Activated CD8-positive, alpha-beta memory T cell treated with anti-CD3 and anti-CD28 coated beads, Interleukin-2, amount 10 ng/mL, durations not matched to agents 7 days and 5 days (primary cell): ENCODE data around the gene EMSY. TPM values are rescaled to one million over a fixed set of nuclear protein-coding genes. Genes with fewer than 3 reads are reported as not detected.

Experiments used
- ATAC-seq: fragments of 150-1000 bp; cut with Tn5 transposase; one replicate; pipeline ENCODE4 v1.10.0; 2021; ENCODE audit warnings: moderate library complexity
- CTCF ChIA-PET: fragments of 350-600 bp; sonication (Branson Sonifier 250); formaldehyde crosslinking; loops from one replicate; lab custom pipeline; 2021; ENCODE audit warnings: antibody characterized with exemption; lab: Charles Lee
- DNase-seq: peaks from one replicate; pipeline ENCODE4 v3.0.0-alpha.2; 2020
- H3K27ac Mint-ChIP-seq: one replicate; pipeline ENCODE4 v1.8.0; 2021; ENCODE audit warnings: mild to moderate bottlenecking, mixed read lengths
- H3K27me3 Mint-ChIP-seq: one replicate; pipeline ENCODE4 v1.8.0; 2021; ENCODE audit warnings: mixed read lengths
- H3K36me3 Mint-ChIP-seq: one replicate; pipeline ENCODE4 v1.8.0; 2021; ENCODE audit warnings: mild to moderate bottlenecking, mixed read lengths
- H3K4me1 Mint-ChIP-seq: one replicate; pipeline ENCODE4 v1.8.0; 2021; ENCODE audit warnings: mixed read lengths
- H3K4me3 Mint-ChIP-seq: one replicate; pipeline ENCODE4 v1.8.0; 2021; ENCODE audit warnings: mild to moderate bottlenecking, moderate library complexity, mixed read lengths
- H3K9me3 Mint-ChIP-seq: one replicate; pipeline ENCODE4 v1.8.0; 2022; ENCODE audit warnings: low read depth, mixed read lengths
- total RNA-seq, 2 experiments: library from RNA; stranded (reverse); gene quantifications; one replicate each; pipeline ENCODE4 v1.2.3, GENCODE V29; 2021

Gene EMSY
- total RNA-seq, 2 experiments from 2014 or later: 34.9 to 42.0 TPM

DNA sequence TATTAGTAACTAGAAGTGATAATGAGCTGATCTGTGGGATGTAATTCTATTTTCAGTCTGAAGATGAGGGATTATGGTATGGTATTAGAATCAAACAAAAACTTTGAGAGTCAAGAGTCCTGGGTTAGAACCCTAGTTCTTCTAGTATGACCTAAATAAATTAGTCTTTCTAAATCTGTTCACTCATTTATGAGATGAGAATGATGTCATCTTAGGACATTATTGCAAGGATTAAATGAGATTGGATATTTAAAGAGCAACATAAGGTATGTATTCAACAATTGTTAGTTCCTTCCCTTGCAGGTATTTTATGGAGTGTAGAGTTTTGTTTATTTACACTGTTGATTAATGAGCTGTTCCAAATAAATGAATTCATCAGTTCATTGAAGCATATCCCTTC is 21.8 kb downstream of the EMSY start:
- H3K4me3 Mint-ChIP-seq: no peak overlapping the region
- no peaks in the 10 kb centered on the region for H3K4me1 Mint-ChIP-seq
- CTCF ChIA-PET: no interaction called here
- H3K27me3 Mint-ChIP-seq: no peaks in the 10 kb centered on the region
- peaks cover 34% of the 10 kb centered on the region for H3K36me3 Mint-ChIP-seq
- H3K9me3 Mint-ChIP-seq: no peaks in the 10 kb centered on the region
- no peak for DNase-seq
- H3K27ac Mint-ChIP-seq: no peak overlapping the region
- ATAC-seq: no peak

DNA sequence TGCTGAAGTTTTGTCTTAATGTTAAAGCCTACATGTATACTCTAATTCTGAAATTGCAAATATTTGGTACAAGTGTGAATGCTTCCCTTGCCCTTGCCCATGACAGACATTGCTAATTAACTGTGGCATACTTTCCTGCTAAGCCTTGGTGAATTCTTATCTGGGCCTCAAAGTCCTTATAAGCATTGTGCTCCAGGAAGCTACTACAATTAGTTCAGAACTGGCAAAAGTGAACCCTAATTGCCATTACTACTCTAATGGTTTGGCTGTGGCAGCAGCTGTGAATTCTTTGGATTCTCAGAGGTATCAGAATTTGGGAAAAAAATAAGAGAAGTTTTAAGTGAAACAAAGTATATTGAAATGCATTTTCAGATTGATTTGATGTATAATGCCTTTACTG is 24.3 kb downstream of the EMSY start:
- Mint-ChIP-seq H3K27me3 (no peaks in the 10 kb centered on the region), H3K4me1 (no peaks in the 10 kb centered on the region), H3K4me3 (no peak overlapping the region), H3K36me3 (peaks cover 34% of the 10 kb centered on the region), H3K27ac (no peak overlapping the region), H3K9me3 (no peaks in the 10 kb centered on the region)
- CTCF ChIA-PET: no interaction called here
- DNase-seq: no peak
- ATAC-seq: no peak

DNA sequence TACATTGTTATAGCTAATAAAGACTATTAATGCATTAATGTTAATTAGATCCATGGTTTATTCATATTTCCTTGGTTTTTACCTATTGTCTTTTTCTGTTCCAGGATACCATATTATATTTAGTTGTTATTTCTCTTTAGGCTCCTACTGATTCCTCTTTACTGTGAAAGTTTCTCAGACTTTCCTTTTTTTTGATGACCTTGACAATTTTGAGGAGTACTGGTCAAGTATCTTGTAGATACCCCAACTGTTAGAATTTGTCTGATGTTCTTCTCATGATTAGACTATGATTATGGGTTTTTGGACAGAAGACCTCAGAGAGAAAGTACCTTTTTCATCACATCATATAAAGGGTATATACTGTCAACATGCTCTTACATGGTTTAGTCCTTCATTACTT is 26.6 kb downstream of the EMSY start:
- H3K27me3 Mint-ChIP-seq: no peaks in the 10 kb centered on the region
- H3K9me3 Mint-ChIP-seq: no peaks in the 10 kb centered on the region
- H3K4me1 Mint-ChIP-seq: no peaks in the 10 kb centered on the region
- H3K4me3 Mint-ChIP-seq: no peak overlapping the region
- no peak overlapping the region for H3K27ac Mint-ChIP-seq
- H3K36me3 Mint-ChIP-seq: peaks cover 24% of the 10 kb centered on the region
- CTCF ChIA-PET: no interaction called here
- DNase-seq: no peak
- ATAC-seq: no peak

DNA sequence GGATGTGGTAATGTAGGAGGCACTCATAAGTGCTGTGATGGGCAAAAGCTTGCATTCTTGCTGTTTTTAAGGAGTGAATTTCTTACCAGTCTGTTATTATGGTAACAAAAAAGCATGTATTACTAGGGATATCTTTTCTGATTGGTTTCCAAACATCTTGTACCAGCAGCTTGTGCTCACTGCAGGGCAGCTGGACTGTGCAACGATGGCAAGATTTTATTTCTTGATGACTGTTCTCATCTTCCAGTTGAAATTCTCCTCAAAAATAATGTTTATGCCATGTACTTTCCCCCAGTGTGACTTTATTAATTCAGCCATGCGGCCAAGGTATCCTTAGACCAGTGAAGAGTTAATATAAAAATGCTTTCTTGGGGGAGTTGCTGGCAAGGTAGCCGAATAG is 35.4 kb downstream of the EMSY start:
- no peak for DNase-seq
- no peak overlapping the region for H3K4me3 Mint-ChIP-seq
- H3K36me3 Mint-ChIP-seq: peaks cover 44% of the 10 kb centered on the region
- no peak for ATAC-seq
- CTCF ChIA-PET: no interaction called here
- no peaks in the 10 kb centered on the region for H3K27me3 Mint-ChIP-seq
- peaks cover 12% of the 10 kb centered on the region for H3K9me3 Mint-ChIP-seq
- peaks cover 7% of the 10 kb centered on the region for H3K4me1 Mint-ChIP-seq
- H3K27ac Mint-ChIP-seq: no peak overlapping the region

DNA sequence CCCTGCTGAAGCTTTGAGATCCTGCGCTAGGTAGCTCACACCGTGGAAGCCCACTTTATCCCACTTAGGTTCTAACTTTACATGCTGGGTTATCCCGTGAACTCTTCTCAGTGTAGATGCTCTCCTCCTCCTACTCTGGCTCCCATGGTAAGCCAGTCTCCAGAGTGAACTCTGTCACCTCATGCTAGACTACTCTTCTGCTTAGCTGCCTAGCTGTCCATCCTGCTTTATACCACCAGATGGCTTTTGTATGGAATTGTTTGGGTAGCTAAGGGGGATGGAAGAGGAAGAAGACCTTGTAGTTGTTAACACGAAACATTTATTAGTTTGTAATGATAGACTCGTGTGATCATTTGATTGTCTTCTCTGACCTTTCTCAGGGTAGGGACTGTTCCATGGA is 46.8 kb downstream of the EMSY start:
- H3K4me1 Mint-ChIP-seq: peaks cover 10% of the 10 kb centered on the region
- H3K27me3 Mint-ChIP-seq: no peaks in the 10 kb centered on the region
- DNase-seq: no peak
- H3K4me3 Mint-ChIP-seq: no peak overlapping the region
- CTCF ChIA-PET: no interaction called here
- ATAC-seq: no peak
- peaks cover 16% of the 10 kb centered on the region for H3K36me3 Mint-ChIP-seq
- no peak overlapping the region for H3K27ac Mint-ChIP-seq
- H3K9me3 Mint-ChIP-seq: no peaks in the 10 kb centered on the region

DNA sequence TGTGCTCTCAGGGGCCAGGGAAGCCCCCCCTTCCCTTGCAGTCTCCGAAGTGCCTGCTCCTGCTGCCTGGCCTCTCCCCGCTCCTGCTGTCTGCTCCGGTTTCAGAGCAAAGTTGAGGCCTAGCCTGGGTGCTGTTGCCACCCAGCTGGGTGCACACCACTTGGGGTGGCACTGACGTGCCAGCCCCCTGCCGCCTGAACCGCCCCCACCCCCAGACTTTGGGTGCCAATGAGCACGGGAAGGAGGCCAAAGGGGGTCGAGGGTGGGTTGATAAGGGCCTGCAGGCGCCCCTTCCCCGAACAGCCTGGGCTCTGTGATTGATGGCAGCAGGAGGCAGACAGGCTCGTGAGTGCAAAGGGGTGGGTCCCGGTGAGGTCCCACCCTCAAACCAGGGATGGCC is 48.2 kb downstream of the EMSY start:
- H3K4me3 Mint-ChIP-seq: no peak overlapping the region
- CTCF ChIA-PET: no interaction called here
- H3K9me3 Mint-ChIP-seq: no peaks in the 10 kb centered on the region
- DNase-seq: no peak
- H3K36me3 Mint-ChIP-seq: peaks cover 22% of the 10 kb centered on the region
- no peaks in the 10 kb centered on the region for H3K27me3 Mint-ChIP-seq
- H3K27ac Mint-ChIP-seq: no peak overlapping the region
- peaks cover 10% of the 10 kb centered on the region for H3K4me1 Mint-ChIP-seq
- no peak for ATAC-seq

DNA sequence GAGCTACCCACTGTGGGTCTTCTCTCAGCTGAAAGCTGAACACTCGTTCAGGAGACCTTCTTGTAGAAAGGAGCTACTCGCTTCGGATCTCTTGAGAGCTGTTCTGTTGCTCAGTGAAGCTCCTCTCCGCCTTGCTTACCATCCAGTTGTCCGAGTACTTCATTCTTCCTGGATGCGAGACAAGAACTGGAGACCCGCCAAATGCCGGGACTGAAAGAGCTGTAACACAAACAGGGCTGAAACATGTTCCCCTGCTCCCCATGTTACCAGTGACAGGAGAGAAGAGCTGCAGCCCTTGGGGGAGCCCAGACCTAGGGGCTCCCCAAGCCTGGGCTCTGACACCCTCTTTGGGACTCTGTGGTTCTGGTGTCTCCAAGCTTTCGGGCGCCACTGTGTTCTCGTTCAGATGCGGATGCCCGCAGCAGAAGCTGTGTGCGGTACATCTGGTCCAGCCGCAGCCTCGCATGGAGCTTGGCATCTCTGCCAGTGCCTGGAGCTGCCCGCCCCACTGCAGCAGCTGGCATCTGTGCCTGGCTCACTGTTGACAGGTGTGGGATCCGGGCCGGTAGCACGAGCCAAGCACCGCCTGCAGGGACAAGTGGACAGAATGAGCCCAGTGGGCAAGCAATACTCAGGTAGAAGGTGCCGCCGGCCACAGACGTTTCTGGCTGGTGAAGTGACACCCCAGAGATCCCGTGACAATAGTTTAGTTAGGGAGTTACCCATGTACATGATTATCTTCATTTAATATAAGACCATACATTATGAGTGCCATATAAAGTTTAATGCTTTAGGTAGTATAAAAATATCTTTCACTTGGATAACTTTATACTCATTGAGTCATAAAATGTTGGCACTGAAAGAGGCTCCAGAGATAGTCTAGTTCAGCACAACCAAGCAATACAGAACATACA is 49.1 kb downstream of the EMSY start:
- DNase-seq (no peak), ATAC-seq (no peak)
- CTCF ChIA-PET: no interaction called here
- Mint-ChIP-seq H3K4me1 (peaks cover 10% of the 10 kb centered on the region), H3K36me3 (peaks cover 25% of the 10 kb centered on the region), H3K4me3 (no peak overlapping the region), H3K27me3 (no peaks in the 10 kb centered on the region), H3K27ac (no peak overlapping the region), H3K9me3 (no peaks in the 10 kb centered on the region)

DNA sequence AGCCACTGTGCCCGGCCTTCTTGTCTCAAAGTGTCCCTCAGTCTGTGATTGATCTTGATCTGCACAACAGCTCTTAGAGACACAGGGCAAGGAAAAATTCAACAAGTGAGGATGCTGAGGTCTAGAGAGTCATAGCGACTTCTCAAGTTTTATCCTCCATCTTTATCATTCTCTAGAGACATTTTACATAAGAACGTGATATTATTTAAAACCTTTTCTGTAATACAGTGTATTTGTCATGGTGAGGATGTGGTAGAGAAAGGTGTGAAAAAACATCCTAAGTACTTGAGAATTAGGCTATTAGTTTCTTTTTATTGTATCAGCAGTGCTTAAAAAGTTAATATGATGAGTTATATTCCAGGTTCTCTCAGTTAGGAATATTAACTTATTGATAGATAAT is 50.2 kb downstream of the EMSY start:
- Mint-ChIP-seq H3K27ac (peak overlapping the region; percentile 11), H3K36me3 (peaks cover 25% of the 10 kb centered on the region), H3K4me3 (no peak overlapping the region), H3K27me3 (no peaks in the 10 kb centered on the region), H3K9me3 (no peaks in the 10 kb centered on the region), H3K4me1 (peaks cover 10% of the 10 kb centered on the region)
- DNase-seq (no peak), ATAC-seq (no peak)
- CTCF ChIA-PET: no interaction called here

DNA sequence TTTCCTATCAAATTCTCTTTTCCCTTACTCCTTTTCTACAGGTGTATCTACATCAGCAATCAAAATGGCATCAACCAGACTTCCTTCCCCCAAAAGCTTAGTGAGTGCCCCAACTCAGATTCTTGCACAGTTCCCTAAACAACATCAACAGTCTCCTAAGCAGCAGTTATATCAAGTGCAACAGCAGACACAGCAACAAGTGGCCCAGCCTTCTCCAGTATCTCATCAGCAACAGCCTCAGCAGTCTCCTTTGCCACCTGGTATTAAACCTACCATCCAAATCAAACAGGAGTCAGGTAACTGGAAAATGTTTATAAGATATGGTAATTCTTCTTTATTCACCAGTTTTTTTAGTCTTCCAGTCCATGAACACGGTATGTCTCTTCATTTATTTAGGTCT is 51.4 kb downstream of the EMSY start:
- Mint-ChIP-seq H3K27ac (no peak overlapping the region), H3K9me3 (peaks cover 2% of the 10 kb centered on the region), H3K4me3 (no peak overlapping the region), H3K36me3 (peaks cover 34% of the 10 kb centered on the region), H3K27me3 (no peaks in the 10 kb centered on the region), H3K4me1 (peaks cover 10% of the 10 kb centered on the region)
- CTCF ChIA-PET: interaction anchor here (0.6 kb wide), 1 partner anchor 23 kb away, joined by 3 read pairs; no protein-coding TSS in a partner anchor
- ATAC-seq: no peak
- no peak for DNase-seq

DNA sequence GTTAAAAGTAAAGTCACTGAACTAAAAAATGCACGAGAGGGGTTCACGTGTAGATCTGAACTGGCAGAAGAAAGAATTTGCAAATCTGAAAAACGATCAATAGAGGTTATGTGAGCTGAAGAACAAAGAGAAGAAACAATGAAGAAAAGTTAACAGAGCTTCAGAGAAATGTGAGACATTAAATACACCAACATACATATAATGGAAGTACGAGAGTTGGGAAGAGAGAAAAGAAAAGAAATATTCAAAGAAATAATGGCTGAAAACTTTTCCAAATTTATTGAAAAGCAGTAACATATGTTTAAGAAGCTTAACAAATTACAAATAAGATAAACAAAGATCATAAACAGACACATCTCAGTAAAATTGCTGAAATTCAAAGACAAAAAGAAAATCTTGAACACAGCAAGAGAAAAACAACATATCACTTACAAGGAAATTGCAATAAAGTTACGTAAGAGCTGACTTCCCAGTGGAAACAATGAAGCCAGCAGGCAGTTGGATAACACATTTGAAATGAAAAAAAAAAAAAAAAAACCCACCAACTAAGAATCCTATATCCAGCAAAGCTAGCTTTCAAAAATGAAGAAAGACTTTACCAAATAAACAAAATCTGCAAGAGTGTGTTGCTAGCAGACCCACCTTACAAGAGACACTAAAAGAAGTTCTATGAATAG is 56.8 kb downstream of the EMSY start:
- CTCF ChIA-PET: no interaction called here
- DNase-seq (no peak), ATAC-seq (no peak)
- no peak overlapping the region for H3K27ac Mint-ChIP-seq
- no peaks in the 10 kb centered on the region for H3K27me3 Mint-ChIP-seq
- no peak overlapping the region for H3K4me3 Mint-ChIP-seq
- H3K9me3 Mint-ChIP-seq: peaks cover 7% of the 10 kb centered on the region
- no peaks in the 10 kb centered on the region for H3K4me1 Mint-ChIP-seq
- peaks cover 46% of the 10 kb centered on the region for H3K36me3 Mint-ChIP-seq

DNA sequence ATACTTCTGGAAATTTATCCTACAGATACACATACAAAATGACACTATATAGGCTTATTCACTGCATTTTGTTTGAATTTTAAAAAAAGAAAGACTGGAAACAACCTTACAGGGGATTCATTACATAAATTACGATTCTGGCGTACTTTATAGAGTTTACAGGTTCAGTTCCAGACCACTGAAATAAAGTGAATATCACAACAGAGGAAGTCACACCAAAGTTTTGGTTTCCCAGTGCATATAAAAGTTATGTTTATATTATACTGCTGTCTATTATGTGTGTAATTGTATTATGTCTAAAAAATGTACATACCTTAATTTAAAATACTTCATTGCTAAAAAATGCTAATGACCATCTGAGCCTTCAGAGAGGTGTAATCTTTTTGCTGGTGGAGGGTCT is 62.0 kb downstream of the EMSY start:
- no peaks in the 10 kb centered on the region for H3K9me3 Mint-ChIP-seq
- CTCF ChIA-PET: no interaction called here
- no peak for DNase-seq
- peaks cover 18% of the 10 kb centered on the region for H3K36me3 Mint-ChIP-seq
- no peak for ATAC-seq
- no peak overlapping the region for H3K4me3 Mint-ChIP-seq
- H3K27me3 Mint-ChIP-seq: no peaks in the 10 kb centered on the region
- H3K4me1 Mint-ChIP-seq: no peaks in the 10 kb centered on the region
- no peak overlapping the region for H3K27ac Mint-ChIP-seq

DNA sequence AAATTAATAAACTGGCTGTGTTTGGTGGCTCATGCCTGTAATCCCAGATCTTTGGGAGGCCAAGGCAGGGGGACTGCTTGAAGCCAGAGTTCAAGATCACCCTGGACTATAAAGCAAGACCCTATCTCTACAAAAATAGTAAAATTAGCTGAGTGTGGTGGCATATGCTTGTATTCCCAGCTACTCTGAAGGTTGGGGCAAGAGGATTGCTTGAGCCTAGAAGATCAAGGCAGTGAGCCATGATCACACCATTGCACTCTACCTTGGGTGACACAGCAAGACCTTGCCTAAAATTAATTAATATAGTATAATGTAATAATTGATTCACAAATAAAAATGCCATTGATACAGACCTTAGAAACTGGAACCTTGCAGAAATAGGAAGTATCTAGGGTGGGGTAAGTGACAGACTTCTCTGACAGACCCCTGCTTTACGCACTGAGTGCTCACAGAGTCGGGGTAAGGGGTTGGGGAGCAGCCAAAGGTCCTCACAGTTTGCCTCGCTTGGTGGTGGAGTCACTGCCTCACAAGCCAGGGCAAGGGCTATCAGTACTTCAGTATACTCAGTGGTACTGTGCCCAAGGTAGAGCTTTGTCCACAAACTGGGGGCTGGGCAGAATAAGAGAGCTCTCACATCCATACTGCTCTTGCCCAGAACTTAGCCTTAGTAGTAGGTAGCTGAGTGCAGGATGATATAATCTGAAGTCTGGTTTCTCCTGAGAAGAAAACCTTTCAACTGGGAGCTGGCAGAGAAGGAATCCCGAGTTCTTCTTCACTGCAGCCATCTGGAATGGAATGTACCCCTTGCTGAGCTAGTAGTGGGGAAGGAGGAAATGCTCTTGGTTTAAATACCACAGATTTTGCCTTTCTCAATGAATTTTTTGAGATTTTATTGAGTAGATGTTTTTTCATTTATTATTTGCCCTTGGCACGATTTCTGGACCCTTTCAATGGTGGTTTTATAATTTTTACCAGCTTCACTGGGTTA is 65.5 kb downstream of the EMSY start:
- CTCF ChIA-PET: no interaction called here
- H3K4me1 Mint-ChIP-seq: no peaks in the 10 kb centered on the region

More for the DNA sequence above, 65.5 kb downstream of the EMSY start:
- Mint-ChIP-seq H3K9me3 (no peaks in the 10 kb centered on the region), H3K27me3 (no peaks in the 10 kb centered on the region), H3K36me3 (peaks cover 6% of the 10 kb centered on the region), H3K4me3 (no peak overlapping the region), H3K27ac (no peak overlapping the region)
- DNase-seq (no peak), ATAC-seq (no peak)
